CD14-positive monocyte (primary cell): ENCODE data around the gene SLC35B1. TPM values are rescaled to one million over a fixed set of nuclear protein-coding genes. Genes with fewer than 3 reads are reported as not detected.

ENCODE experiments used
- DNase-seq, 3 donors: peaks; one replicate each; pipeline ENCODE4 v3.0.0-alpha.2; 2011 to 2022
- H2AFZ ChIP-seq: 2 replicates; pipeline ENCODE4 v1.6.0; 2012; ENCODE audit warnings: mild to moderate bottlenecking, low read depth, low read length, inconsistent platforms; ENCODE audit not compliant: insufficient read depth, poor library complexity, severe bottlenecking
- H3K27ac ChIP-seq, 2 donors: 1 replicate in 1 of 2; 2 replicates in 1 of 2; pipeline ENCODE4 v1.5.1; 2012 to 2013; ENCODE audit warnings: low read length in 2 of 2, control low read depth in 1 of 2, inconsistent platforms in 1 of 2, low read depth in 1 of 2, mild to moderate bottlenecking in 1 of 2
- H3K27me3 ChIP-seq, 2 donors: one replicate each; pipeline versions ENCODE4 v1.6.0 to v1.6.1; 2011 to 2013; ENCODE audit warnings: low read length in 2 of 2; ENCODE audit not compliant: control insufficient read depth in 2 of 2, insufficient read depth in 2 of 2
- H3K36me3 ChIP-seq, 2 donors: replicated peaks in 1 of 2; 1 replicate in 1 of 2; 2 replicates in 1 of 2; pipeline versions ENCODE4 v1.5.1 to v1.6.1; 2012 to 2013; ENCODE audit warnings: low read length in 2 of 2, control low read depth in 1 of 2, inconsistent platforms in 1 of 2, mild to moderate bottlenecking in 1 of 2; ENCODE audit not compliant: insufficient read depth in 2 of 2, control insufficient read depth in 1 of 2
- H3K4me1 ChIP-seq, 2 donors: 1 replicate in 1 of 2; 2 replicates in 1 of 2; pipeline versions ENCODE4 v1.5.1 to v1.6.1; 2012 to 2013; ENCODE audit warnings: low read length in 2 of 2, control low read depth in 1 of 2, inconsistent platforms in 1 of 2, mild to moderate bottlenecking in 1 of 2, moderate library complexity in 1 of 2; ENCODE audit not compliant: insufficient read depth in 2 of 2, control insufficient read depth in 1 of 2
- H3K4me2 ChIP-seq: replicated peaks from 2 replicates; pipeline ENCODE3; 2012; ENCODE audit warnings: low read length, moderate library complexity, mild to moderate bottlenecking; ENCODE audit not compliant: poor library complexity, severe bottlenecking; ENCODE audit errors: extremely low read depth
- H3K4me3 ChIP-seq, 3 experiments: fragments of 200-600 bp in 1 of 3; sonication (generic) in 1 of 3; replicated peaks in 1 of 3; 1 replicate in 2 of 3; 2 replicates in 1 of 3; pipeline ENCODE4 v1.5.1; 2011 to 2013; ENCODE audit warnings: low read length in 3 of 3, mild to moderate bottlenecking in 3 of 3, control low read depth in 2 of 3, low read depth in 2 of 3, inconsistent platforms in 1 of 3, moderate library complexity in 1 of 3
- H3K79me2 ChIP-seq: 2 replicates; pipeline ENCODE4 v1.6.0; 2012; ENCODE audit warnings: mild to moderate bottlenecking, control low read depth, inconsistent platforms, low read length, moderate library complexity; ENCODE audit not compliant: insufficient read depth
- H3K9ac ChIP-seq: 2 replicates; pipeline ENCODE4 v1.6.0; 2017; ENCODE audit warnings: low read length, mild to moderate bottlenecking; ENCODE audit not compliant: insufficient read depth, poor library complexity, severe bottlenecking
- H3K9me3 ChIP-seq, 2 donors: replicated peaks in 1 of 2; 1 replicate in 1 of 2; 2 replicates in 1 of 2; pipeline versions ENCODE4 v1.5.1 to v1.6.1; 2012 to 2013; ENCODE audit warnings: low read length in 2 of 2, control low read depth in 1 of 2; ENCODE audit not compliant: control insufficient read depth in 1 of 2, insufficient read depth in 1 of 2
- H4K20me1 ChIP-seq: 2 replicates; pipeline ENCODE4 v1.6.0; 2012; ENCODE audit warnings: mild to moderate bottlenecking, low read length, control low read depth, moderate library complexity; ENCODE audit not compliant: insufficient read depth
- H3K27ac Mint-ChIP-seq, 7 donors: one replicate each; pipeline ENCODE4 v1.8.0; 2020; ENCODE audit warnings: mild to moderate bottlenecking in 7 of 7, mixed read lengths in 7 of 7, moderate library complexity in 6 of 7, inconsistent platforms in 2 of 7
- H3K27me3 Mint-ChIP-seq, 3 donors: one replicate each; pipeline ENCODE4 v1.8.0; 2021 to 2022; ENCODE audit warnings: low read depth in 3 of 3, mild to moderate bottlenecking in 3 of 3, mixed read lengths in 3 of 3, moderate library complexity in 3 of 3, inconsistent platforms in 1 of 3
- H3K36me3 Mint-ChIP-seq, 2 donors: one replicate each; pipeline ENCODE4 v1.8.0; 2020; ENCODE audit warnings: mixed read lengths in 2 of 2, inconsistent platforms in 1 of 2, mild to moderate bottlenecking in 1 of 2
- H3K4me1 Mint-ChIP-seq: one replicate; pipeline ENCODE4 v1.8.0; 2020; ENCODE audit warnings: mild to moderate bottlenecking, mixed read lengths
- H3K4me3 Mint-ChIP-seq, 2 donors: one replicate each; pipeline ENCODE4 v1.8.0; 2020; ENCODE audit warnings: mild to moderate bottlenecking in 2 of 2, mixed read lengths in 2 of 2, moderate library complexity in 1 of 2
- H3K9me3 Mint-ChIP-seq, 7 donors: one replicate each; pipeline ENCODE4 v1.8.0; 2020 to 2022; ENCODE audit warnings: mixed read lengths in 7 of 7, mild to moderate bottlenecking in 6 of 7, moderate library complexity in 6 of 7, inconsistent platforms in 2 of 7
- WGBS: methylation state at CpG from one replicate; pipeline ENCODE4 v1.1.5; 2013; ENCODE audit warnings: missing lambda C conversion rate; ENCODE audit not compliant: insufficient coverage; 5-methylcytosine and 5-hydroxymethylcytosine counted together
- intact Hi-C, 2 donors: fragments of 100-400 bp; cut with micrococcal nuclease; formaldehyde crosslinking; loops; one replicate each; pipeline versions ENCODE4 v1.15.0 to v1.15.1; 2023
- polyA plus RNA-seq, 3 donors: library from polyadenylated mRNA; depleted of rRNA in 1 of 3; unstranded in 2 of 3; stranded (reverse) in 1 of 3; fragments of 300-500 nt in 2 of 3; fragments of >200 nt in 1 of 3; fragmentation: Illumina TruSeq in 2 of 3; gene quantifications; 1 replicate in 2 of 3; 2 replicates in 1 of 3; pipeline ENCODE4 v1.2.3, GENCODE V29; 2012 to 2021
- TF ChIP-seq, protein P1 (sequence below): fragments of 200-600 bp; IDR thresholded peaks from one replicate; pipeline ENCODE4 v1.8.0; 2022; ENCODE audit warnings: antibody characterized with exemption, mild to moderate bottlenecking

Gene SLC35B1
- polyA plus RNA-seq, 3 donors, result 56.0 to 61.0 (median 58.8) TPM

DNA sequence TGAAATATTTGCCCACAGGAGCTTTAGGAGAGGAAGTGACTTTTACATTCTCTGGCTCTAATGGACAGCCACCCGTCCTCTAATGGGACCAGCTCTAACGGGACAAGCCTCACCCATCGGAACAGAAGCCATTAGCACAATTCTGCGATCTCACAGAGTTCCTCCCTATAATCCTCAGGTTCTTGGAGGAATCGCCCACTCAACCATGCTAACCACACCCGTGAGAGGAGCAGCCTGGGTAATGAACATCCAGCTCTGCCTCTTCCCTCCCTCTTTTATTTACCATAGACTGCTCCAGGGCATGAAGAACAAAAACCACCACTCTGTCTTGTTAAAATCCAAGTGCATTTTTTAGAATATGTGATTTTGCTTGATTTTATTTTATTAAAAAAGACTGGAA lies 6.8 kb downstream of the SLC35B1 start:
- peaks cover 6 to 8% of the 10 kb centered on the region in 2 donors for H3K4me1 ChIP-seq
- peaks cover 18% of the 10 kb centered on the region for H3K4me1 Mint-ChIP-seq
- peak overlapping the region in 4 of 7 donors; percentile 6 to 77 (median 26) for H3K27ac Mint-ChIP-seq
- no peak overlapping the region for H3K9ac ChIP-seq
- TF ChIP-seq, protein P1, sequence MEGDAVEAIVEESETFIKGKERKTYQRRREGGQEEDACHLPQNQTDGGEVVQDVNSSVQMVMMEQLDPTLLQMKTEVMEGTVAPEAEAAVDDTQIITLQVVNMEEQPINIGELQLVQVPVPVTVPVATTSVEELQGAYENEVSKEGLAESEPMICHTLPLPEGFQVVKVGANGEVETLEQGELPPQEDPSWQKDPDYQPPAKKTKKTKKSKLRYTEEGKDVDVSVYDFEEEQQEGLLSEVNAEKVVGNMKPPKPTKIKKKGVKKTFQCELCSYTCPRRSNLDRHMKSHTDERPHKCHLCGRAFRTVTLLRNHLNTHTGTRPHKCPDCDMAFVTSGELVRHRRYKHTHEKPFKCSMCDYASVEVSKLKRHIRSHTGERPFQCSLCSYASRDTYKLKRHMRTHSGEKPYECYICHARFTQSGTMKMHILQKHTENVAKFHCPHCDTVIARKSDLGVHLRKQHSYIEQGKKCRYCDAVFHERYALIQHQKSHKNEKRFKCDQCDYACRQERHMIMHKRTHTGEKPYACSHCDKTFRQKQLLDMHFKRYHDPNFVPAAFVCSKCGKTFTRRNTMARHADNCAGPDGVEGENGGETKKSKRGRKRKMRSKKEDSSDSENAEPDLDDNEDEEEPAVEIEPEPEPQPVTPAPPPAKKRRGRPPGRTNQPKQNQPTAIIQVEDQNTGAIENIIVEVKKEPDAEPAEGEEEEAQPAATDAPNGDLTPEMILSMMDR, result no peak
- peaks cover 65 to 68% of the 10 kb centered on the region in 2 donors for H3K36me3 Mint-ChIP-seq
- intact Hi-C loops, result no loop called here
- no peak overlapping the region for H3K4me2 ChIP-seq
- no peak overlapping the region for H3K27ac ChIP-seq
- H3K4me3 Mint-ChIP-seq, result no peak overlapping the region
- peaks cover 5% of the 10 kb centered on the region for H3K79me2 ChIP-seq
- no peaks in the 10 kb centered on the region for H3K9me3 ChIP-seq
- 85% methylated on average over 5 of the region's 6 CpGs for WGBS
- H4K20me1 ChIP-seq, result no peaks in the 10 kb centered on the region
- no peaks in the 10 kb centered on the region for H3K27me3 ChIP-seq
- no peaks in the 10 kb centered on the region for H3K27me3 Mint-ChIP-seq
- H3K36me3 ChIP-seq, result peaks cover 60 to 69% of the 10 kb centered on the region in 2 donors
- no peak for DNase-seq
- no peak overlapping the region for H3K4me3 ChIP-seq
- H2AFZ ChIP-seq, result no peak overlapping the region
- H3K9me3 Mint-ChIP-seq, result no peaks in the 10 kb centered on the region

DNA sequence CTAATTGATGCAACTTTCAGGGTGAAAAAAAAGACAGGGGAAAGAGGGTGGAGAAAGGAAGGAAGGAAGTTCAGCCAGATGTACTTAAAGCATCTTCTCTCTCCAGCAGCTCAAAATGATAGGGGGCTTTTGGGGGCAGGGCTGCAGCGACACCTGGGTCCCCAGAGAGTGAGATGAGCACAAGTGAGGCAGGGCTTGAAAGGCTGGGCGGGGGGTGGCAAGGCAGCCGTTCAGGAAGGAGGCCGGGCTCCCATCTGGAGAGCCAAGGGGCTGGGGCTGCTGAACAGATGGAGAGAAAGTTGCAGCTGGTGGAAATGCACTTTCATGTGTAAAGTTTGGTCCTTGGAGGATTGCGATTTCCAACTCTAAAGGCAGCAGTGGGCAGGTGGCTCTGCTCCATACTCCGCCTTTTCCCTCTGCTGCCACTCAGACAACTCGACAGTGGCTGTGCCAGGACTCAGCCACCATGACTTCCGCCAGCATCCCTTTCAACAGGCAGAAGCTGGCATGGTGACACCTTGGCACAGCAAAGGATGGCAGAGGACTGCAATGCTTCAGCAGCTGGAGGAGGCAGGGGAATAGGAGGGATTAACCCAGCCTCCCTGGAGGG lies 7.7 kb downstream of the SLC35B1 start:
- H3K27me3 Mint-ChIP-seq, result peaks cover 0 to 3% (median 2%) of the 10 kb centered on the region in 3 donors
- Histone ChIP-seq H3K9me3 (no peaks in the 10 kb centered on the region), H3K4me3 (no peak overlapping the region), H3K36me3 (peaks cover 51 to 60% of the 10 kb centered on the region in 2 donors), H3K4me1 (peaks cover 15 to 17% of the 10 kb centered on the region in 2 donors), H3K4me2 (no peak overlapping the region), H4K20me1 (no peaks in the 10 kb centered on the region), H3K79me2 (no peaks in the 10 kb centered on the region), H3K9ac (no peak overlapping the region), H3K27ac (no peak overlapping the region), H3K27me3 (no peaks in the 10 kb centered on the region), H2AFZ (no peak overlapping the region)
- peaks cover 21% of the 10 kb centered on the region for H3K4me1 Mint-ChIP-seq
- H3K4me3 Mint-ChIP-seq, result no peak overlapping the region
- peaks cover 56 to 59% of the 10 kb centered on the region in 2 donors for H3K36me3 Mint-ChIP-seq
- peak overlapping the region in 3 of 7 donors; percentile 32 to 77 (median 54) for H3K27ac Mint-ChIP-seq
- intact Hi-C loops, result loop anchor here in 1 of 2 donors (10.0 kb wide), 1 partner anchor 85 kb away; no protein-coding TSS in a partner anchor
- DNase-seq, result no peak
- 75% methylated on average over 5 of the region's 8 CpGs for WGBS
- TF ChIP-seq, protein P1, result no peak
- H3K9me3 Mint-ChIP-seq, result no peaks in the 10 kb centered on the region
